GM19240 (cell line): ENCODE data around the gene SERPINE2.

Experiments
- DNase-seq: peaks from one replicate; pipeline ENCODE4 v3.0.0; 2011; ENCODE audit warnings: low spot score; ENCODE audit not compliant: insufficient read length

The SERPINE2 gene

DNA sequence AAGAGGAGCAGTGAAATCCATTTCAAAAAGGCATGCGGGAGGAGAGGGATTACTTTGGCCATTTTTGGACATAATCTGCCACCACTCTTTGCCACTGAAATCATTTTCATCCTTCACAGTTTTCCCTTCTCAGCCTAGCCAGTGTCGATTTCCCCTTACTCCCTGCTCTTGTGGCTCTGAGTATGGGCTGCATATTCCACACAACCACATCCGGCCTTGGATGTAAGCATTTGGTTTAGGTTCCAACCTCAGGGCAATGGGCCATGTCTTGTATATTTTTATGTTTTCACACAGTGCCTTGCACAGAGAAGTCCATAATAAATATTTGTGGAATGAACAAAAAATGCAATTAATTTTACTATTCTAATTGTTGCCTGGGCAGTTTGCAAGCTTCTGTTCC is 7.7 kb upstream of the SERPINE2 start:
- DNase-seq: no peak

DNA sequence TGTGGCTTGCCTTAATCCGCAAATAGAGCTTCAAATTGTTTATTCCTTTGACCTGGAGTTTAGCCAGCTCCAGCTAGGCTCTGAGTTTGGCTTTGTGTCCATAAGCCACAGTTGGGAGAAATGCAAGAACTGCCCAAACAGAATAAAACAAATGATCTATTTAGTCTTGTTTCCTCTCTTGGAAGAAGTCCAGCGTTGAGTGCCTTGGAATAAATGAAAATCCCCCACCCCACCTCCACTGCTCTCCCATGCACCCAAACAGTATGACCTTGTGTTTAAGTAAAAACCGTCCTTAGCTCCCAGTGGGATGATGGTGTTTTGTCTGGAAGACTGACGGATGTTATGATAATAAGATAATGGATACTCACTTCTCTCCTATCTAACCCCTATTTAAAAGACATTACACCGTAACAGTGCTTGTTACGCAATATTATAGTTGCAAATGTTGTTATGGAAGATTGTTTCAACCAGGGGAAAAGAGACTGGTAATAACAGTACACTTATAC is 3.2 kb upstream of the SERPINE2 start:
- no peak for DNase-seq

DNA sequence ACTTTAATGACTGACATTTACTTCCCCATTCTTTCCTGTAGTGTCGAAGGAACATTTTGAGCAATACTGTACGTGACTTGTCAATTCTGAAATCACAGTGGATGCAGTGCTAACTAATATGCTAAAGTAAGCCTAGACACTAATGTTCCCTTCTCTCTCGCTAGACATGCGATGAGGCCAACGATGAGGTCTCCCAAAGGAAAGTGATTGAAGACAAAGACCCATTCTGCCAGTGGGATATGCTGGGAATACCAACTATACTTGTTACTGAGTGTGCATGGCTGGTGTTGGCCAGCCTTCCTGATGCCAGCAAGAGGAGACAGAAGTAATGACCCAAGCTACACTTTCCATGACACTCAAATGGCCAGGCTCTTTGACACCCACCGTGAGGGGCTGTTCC is 2.5 kb upstream of the SERPINE2 start:
- DNase-seq: no peak

DNA sequence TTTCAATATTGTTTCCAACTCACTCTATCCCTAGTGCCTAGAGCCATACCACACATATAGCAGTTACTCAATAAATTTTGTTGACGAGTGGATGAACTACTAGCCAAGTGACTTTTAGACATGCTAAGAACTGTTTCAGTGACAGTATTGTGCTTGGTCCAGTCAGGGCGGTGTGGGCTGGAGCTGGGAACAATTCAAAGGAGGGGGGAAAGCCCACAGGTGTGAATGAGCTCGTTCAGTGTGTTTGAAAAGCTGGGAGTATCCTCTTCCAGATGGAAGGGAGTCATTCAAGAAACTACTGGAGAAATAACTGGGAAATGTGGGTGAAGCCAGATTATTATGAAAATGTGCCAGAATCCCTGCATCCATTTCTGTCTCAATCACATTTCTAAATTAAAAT is 1.7 kb upstream of the SERPINE2 start:
- DNase-seq: no peak

DNA sequence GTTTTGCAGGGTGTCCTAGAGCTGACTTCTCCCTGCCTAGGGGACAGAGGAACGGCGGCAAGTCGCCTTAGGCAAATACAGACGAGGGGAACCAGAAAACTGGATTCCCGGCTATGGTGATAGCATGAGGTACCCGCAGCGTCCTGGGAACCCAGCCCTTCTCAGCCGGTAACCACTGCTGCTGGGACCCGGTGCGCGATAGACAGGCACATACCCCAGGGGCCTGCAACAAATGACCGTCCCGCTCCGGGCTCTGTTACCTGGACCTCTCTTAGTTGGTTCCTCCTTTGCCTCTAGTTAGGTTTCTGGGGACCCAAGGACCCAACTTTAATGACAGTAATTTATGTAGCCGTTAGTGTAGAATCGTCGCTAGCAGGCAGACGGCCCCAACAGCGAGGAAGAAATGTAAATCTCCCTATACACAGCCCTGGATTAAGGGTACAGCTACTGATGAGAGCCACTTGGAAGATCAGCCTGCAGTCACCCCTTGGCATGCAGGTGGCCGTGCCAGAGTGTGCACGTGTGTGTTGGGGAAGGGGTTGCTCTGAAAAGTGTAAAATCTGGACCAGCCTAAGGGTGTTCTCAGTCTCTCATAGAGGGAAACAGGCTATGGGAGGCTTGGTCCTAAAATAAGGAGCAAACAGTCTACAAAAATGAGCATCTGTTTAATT is 819 bp upstream of the SERPINE2 start:
- no peak for DNase-seq

DNA sequence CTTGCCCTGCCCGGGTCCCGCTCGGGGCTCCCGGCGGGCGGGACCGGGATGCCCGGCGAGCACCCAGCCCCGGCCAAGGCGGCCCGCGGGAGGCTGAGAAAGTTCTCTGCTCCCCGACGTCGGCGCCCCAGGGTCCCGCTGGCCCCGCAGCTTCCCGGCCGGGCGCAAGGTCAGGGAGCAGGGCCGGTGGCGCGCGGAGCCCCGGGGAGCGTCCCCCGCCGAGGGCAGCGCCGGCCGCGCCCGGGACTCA is 331 bp downstream of the SERPINE2 start:
- DNase-seq: no peak

DNA sequence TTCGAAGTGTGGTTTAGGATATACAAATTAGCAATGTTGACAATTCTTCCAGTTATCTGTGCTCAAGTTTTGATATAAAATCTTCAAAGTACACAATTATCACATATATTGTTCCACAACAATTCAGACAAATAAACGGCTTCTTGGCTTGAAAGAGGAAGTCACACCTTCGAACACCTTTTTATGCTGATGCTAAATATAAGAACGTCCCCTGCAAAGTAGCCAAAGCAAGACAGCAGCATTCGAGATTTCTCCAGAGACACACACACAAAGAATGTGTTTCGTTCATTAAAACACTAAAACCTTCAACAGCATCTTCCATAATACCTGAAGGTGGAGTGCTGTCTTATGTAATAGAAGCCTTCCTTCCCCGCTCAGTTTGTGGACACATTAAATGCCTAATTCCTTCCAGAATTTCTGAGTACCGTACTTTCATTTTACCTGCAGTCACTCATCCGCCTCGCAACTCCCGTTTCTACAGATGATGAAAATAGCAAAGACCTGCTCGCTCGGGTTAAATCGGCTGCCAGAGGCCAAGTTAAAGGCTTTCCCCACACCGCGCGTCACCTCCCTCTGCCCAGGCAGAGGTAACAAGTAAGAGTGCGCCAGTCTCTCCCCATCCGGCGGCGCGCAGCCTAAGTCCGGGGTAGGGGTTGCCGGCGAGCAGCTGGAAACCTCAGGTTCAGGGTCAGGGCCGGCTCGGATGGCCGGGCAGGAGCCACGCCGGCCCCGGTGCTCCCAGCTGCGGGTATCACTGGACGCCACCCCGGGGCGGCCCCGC is 847 bp downstream of the SERPINE2 start:
- no peak for DNase-seq

DNA sequence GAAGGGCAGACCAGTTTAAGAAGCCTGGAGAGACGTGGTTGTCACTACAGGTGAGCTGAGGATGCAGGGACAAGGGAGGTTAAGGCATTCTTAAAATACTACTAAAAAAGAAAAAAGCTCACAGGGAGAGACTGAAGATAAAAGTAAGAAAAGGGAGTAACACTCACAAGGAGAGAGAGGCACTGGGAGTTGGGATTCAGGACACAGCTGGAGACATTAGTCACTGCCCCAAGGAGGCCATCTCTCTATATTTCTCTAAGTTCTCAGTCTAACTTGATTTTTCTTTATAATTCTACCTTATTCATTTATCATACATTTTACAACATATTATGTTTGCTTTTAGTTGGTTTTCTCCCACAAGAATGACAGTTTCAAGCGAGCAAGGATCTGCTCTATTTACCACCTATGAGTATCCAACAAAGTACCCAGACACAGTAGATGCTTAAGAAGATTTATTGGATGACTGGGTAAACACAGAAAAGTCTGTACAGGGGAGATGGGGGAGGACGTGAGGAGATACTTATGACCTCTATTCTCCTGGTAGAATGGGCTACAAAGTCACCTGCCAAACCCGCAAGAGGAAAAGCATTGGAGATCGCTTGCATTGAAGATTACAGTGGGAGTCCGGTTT is 2.2 kb downstream of the SERPINE2 start:
- no peak for DNase-seq

DNA sequence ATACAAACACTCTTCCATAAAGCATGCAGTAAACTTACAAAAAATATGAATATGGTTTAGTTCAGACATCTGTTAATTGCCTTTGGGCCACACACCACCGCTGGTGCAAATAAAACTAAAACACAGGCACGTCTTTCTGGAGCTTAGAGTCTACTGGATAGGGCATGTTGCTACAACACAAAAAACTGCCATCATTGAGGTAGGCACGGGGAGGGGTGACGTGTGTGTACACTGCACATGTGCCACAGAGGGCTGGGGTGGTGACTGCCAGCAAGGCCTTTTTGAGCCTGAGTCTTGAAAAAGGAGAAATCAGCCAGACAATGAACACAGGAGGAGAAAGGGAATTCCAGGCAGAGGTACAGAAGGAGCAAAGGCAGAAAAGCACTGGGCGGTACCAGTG is 5.1 kb downstream of the SERPINE2 start:
- DNase-seq: no peak

DNA sequence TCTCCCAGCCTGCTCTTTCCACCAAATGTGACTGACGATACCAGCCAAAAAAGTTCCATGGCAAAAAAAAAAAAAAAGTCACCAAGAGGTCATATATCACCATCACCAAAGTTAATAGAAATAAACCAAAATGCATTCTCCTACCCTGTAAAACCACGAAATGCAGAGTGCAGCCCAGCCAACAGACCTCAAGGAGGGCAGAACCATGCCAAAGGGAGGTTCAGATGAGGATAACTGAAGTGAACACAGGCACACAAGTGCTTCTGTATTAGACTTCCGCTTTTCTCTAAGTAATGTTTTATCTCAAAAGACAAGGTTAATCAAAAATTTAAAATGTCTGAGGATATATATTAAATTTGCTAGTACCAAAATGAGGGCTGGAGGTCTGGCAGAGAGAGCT is 5.5 kb downstream of the SERPINE2 start:
- no peak for DNase-seq

DNA sequence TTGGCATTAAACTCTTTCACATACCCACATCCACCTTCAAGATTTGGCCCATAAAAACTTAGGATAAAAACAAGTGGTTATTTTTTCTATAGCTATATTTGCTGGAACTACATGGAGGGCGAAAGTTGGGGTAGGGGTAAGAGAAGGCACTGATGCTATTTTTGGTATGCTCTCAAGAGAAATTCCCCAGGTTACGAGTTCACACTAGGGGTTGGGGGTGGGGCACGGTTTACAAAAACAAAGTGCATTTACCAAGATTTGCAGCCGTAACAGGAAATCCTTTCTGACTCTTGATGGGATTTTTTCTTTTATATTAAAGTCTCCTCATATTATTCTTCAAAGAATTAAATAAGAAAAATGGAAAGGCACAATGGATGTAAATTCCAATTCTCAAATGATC is 6.8 kb downstream of the SERPINE2 start:
- DNase-seq: no peak

DNA sequence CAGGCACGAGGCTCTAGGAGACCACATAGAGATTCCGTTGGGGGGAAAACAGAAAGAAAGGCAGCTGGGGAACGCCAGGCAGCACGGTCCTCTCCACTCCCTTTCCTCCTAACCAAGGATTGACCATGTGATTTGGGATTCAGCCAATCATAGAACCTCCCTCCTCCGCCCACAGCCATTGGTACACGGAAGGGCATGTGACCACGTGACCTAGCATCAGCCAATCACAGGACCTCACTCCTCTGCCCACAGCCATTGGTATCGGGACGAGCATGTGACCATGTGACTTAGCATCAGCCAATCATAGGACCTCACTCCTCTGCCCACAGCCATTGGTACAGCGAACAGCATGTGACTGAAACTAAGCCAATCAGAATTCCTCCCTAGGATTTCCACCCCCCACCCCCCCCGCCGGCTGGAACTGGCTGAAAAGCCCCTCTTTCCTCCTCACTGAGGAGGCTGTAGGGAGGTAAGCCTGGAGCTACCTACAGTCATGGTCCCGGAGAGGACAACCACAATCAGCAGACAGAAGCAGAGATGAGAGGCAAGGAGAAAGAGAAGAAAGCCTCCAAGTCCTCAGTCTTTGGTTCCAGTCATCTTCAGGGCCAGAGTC is 7.6 kb downstream of the SERPINE2 start:
- DNase-seq: no peak

DNA sequence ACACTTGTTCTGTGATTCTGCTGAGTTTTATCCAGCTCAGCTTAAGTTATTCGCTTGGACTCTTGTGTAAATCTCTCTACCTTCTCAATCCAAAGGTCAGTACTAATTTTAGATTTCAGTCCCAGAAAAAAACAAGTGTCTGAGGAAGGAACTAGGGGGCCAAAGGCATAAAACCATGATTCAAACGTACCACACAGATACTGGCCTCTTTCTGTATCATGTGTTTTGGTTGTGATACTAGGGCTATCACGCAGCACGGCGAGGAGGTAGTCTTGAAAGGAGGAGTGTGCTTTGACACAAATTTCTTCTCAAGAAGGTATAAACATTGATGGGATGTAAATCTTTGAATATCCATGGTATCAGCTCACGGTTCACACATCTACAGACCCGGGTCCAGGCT is 8.3 kb downstream of the SERPINE2 start:
- DNase-seq: no peak

DNA sequence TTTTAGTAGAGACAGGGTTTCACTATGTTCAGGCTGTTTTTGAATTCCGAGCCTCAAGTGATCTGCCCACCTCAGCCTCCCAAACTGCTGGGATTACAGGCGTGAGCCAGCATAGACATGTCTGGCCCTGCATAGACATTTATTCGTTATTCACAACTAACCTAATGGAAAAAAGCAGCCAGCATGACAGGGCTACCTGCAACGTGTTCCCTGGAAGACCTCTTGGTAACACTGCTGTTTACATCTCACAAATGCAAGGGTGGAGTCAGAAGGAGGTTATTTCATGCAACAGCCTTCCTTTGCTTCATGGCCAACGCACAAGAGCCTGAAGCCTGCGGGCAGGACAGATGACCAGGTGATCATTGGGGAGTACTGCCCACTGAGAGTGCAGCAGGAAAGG is 9.2 kb downstream of the SERPINE2 start:
- DNase-seq: no peak

DNA sequence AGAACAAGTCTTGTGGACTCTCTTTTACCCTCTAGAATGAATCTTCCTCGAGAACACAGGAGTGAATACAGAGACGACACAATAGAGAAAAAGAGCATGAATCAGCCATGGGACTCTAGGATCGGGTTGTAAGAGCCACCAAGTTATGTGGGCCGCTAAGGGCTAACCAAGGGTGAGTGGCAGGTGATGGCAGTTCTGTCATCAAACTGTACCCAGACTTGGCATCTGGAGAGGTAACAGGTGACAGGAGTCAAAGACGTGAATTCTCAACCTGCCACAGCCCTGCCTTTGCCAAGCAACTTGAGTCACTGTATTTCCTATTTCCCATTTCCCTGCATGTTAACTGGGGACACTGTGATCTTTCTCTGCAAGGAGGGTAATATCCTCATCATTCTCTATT is 11.2 kb downstream of the SERPINE2 start:
- DNase-seq: no peak

DNA sequence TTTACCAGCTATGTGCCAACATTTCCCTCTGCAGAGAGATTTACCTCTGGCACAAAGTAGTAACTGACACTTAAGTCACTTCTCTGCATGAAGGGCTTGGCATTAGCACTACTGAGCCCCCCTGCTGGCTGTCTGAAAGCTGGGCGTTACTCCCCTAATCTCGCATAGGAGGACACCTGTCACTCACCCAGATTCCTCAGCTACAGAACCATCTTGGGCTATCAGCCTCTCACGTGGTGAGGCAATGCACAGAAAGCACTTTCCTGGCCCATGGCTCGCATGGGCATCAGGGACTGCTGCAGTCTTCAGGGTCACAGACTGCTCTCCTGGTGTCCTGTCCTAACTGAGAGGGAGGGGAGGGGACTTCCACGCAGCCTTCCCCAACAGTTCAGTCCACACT is 12.0 kb downstream of the SERPINE2 start:
- DNase-seq: no peak

DNA sequence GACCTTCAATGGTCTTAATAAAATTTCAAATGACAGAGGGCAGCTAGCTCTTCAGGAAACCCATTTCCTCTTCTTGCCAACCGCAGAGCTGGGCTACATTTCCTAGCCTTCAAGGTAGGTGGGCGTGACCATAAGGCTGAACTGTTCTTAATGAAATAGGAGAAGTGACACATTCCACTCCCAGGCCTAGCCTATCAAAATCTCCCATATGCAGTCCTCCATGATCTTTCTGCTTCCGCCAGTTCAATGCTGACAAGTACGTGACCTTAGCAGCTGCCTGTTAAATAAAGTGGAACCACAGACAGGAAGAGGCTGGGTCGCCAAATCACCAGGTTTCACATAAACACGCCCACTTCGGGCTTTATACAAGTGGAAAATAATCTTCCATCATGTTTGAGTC is 13.2 kb downstream of the SERPINE2 start:
- no peak for DNase-seq

DNA sequence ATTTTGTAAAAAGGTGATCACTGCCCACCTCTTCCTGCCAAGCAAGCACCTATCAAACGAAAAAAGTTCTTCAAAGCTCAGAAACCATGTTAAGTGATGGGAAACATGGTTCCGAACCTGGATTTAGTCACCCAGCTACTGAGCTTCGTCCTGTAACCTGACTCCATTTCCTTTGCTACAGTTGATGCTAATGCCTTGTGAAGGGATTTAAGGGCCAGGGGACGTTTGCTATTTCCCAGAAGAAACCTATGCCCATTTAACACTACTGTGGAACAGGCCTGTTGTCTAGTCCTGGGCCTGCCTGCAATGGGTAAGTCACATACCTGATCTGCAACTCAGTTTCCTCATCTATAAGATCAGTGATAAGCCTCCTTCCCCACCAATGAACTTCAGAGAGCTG is 14.8 kb downstream of the SERPINE2 start:
- DNase-seq: no peak

DNA sequence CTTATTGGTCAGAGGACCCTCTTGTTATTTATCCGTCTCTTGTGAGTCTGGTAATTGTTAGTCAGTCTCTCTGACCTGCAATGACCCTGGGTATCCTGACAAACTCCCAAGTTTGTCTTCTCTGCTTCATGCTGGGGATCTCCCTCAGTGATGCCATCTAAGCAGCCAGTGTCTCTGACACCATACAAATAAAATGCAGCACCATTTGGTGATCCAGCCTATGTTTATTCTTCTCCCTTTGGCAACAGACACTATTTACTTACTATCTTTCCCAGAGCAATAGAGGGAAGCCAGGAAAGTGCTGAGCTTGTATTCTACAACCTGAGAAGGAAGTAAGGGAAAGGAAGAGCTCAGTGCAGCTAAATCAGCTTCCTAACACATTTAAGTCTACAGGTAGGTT is 15.9 kb downstream of the SERPINE2 start:
- DNase-seq: no peak

DNA sequence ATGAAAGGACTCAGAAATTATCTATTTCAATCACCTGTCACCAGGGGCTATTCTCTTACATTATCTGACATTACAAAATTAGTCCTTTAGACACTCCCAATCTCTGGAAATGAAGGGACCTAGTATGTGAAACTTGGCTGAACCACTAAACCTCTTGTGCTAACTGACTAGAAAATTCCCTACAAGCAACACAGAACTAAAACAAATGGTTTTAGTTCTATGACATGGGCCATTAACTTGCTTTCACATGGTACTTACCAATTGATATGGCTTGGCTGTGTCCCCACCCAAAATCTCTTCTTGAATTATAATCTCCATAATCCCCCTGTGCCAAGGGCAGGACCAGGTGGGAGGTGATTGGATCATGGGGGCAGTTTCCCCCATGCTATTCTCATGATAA is 16.6 kb downstream of the SERPINE2 start:
- DNase-seq: no peak

DNA sequence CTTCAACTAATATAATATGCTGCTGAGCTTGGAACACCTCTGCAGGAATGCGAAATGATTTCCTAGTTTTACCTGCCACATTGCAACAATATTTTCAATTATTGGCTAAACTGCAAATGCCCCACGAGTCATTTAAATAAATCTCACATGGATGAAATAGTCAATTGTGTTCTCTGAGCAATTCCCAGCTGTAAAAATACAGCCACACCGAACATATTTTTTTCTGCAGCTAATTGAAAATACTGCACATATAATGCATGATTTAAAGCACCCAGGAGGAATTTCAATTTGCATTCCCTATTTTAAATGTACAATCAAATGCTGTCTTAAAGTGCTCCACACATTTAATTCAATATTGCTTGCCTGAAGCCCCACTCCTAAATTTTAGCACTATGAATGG is 18.6 kb downstream of the SERPINE2 start:
- DNase-seq: no peak

DNA sequence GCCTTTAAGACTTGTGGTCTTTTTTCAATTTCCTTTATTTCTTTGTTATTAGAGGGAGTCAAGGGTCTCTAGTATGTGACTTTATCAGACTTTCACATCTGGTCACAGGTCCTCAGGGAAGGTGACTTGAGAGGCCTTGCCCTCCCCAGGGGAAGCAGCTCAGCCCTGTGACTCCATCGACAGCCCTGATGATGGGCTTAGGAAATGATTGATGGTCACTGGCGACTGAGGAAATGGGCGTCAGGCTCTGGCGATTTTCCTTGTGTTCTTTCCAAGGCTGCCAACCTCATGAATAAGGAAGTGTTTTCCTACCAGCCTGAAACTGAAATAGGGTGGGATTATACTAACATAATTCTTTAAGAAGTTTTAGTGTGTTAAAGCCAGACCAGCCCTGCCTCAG is 21.1 kb downstream of the SERPINE2 start:
- no peak for DNase-seq

DNA sequence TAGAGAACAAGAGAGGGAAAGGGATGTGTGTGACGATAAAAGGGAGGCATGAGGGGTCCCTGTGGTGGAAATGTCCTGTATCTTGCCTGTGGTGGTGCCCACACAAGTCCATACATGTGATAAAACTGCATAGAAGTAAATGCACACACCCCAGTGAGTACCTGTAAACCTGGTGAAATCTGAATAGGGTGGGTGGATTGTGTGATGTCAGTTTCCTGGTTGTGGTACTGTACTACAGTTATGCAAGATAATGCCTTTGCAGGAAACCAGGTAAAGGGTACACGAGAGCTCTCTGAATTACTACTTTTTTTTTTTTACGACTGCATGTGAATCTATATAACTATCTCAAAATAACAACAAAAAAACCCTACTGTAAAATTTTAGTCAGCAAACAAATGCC is 22.1 kb downstream of the SERPINE2 start:
- DNase-seq: no peak
